Neural cell (in vitro differentiated cells): ENCODE results near the gene ADGRA1.

Experiments used
- CTCF ChIP-seq: fragments of 450-650 bp; IDR thresholded peaks from 2 replicates; pipeline ENCODE4 v1.5.1; 2014; ENCODE audit warnings: antibody characterized with exemption, mild to moderate bottlenecking, moderate library complexity; ENCODE audit not compliant: poor library complexity, severe bottlenecking
- TAF1 ChIP-seq: IDR thresholded peaks from 2 replicates; pipeline ENCODE4 v1.6.1; 2012; ENCODE audit warnings: low read depth

- TF ChIP-seq TAF1 (no peak), CTCF (no peak)
Measured at GRCh38 chr10:133060022-133060421, 27.7 kb upstream of the ADGRA1 start.
